Heart left ventricle (tissue), 16 donors: ENCODE measurements around the gene SLC22A14. TPM values are rescaled to one million over a fixed set of nuclear protein-coding genes. Genes with fewer than 3 reads are reported as not detected.
"Not testable (repeated sequence)": the region's sequence is repeated elsewhere in the genome, so short reads cannot be mapped to it uniquely, and the experiment has no call there.

Experiments used
- ATAC-seq, 4 donors: fragments of 200-7000 bp; cut with Tn5 transposase; one replicate each; pipeline ENCODE4 v1.9.1; 2020 to 2022; ENCODE audit warnings: moderate library complexity in 4 of 4, mild to moderate bottlenecking in 3 of 4, moderate number of reproducible peaks in 1 of 4
- DNase-seq, 5 donors: peaks; one replicate each; pipeline ENCODE4 v3.0.0-alpha.2; 2020
- H3K27ac ChIP-seq, 12 donors: fragments of 200-600 bp; sonication (generic) in 4 of 12; one replicate each; pipeline versions ENCODE4 v1.5.0 to v1.8.0; 2016 to 2022; ENCODE audit warnings: mild to moderate bottlenecking in 2 of 12
- H3K27me3 ChIP-seq, 9 donors: fragments of 200-600 bp; sonication (generic) in 2 of 9; one replicate each; pipeline versions ENCODE4 v1.5.1 to v1.8.0; 2016 to 2022; ENCODE audit warnings: mild to moderate bottlenecking in 3 of 9
- H3K36me3 ChIP-seq, 9 donors: fragments of 200-600 bp; sonication (generic) in 2 of 9; one replicate each; pipeline versions ENCODE4 v1.5.0 to v1.8.0; 2018 to 2022; ENCODE audit warnings: mild to moderate bottlenecking in 2 of 9
- H3K4me1 ChIP-seq, 12 donors: fragments of 200-600 bp; sonication (generic) in 4 of 12; one replicate each; pipeline versions ENCODE4 v1.5.0 to v1.8.0; 2016 to 2022; ENCODE audit warnings: mild to moderate bottlenecking in 3 of 12
- H3K4me3 ChIP-seq, 12 donors: fragments of 200-600 bp; sonication (generic) in 4 of 12; one replicate each; pipeline versions ENCODE4 v1.5.0 to v1.8.0; 2017 to 2022; ENCODE audit warnings: mild to moderate bottlenecking in 9 of 12, moderate library complexity in 4 of 12
- H3K9me3 ChIP-seq, 12 donors: fragments of 200-600 bp; sonication (generic) in 4 of 12; one replicate each; pipeline versions ENCODE4 v1.5.0 to v1.8.0; 2016 to 2022; ENCODE audit warnings: mild to moderate bottlenecking in 1 of 12
- CTCF ChIP-seq, 12 donors: fragments of 200-600 bp; sonication (generic) in 4 of 12; IDR thresholded peaks; one replicate each; pipeline versions ENCODE4 v1.5.0 to v1.8.0; 2018 to 2022; ENCODE audit warnings: antibody characterized with exemption in 12 of 12, mild to moderate bottlenecking in 5 of 12
- POLR2A ChIP-seq, 2 donors: fragments of 450-650 bp; IDR thresholded peaks; one replicate each; pipeline ENCODE4 v1.6.1; 2017; ENCODE audit warnings: antibody characterized with exemption in 2 of 2, mild to moderate bottlenecking in 2 of 2, moderate library complexity in 2 of 2
- WGBS, 4 donors: extraction: QIAGEN DNeasy Blood & Tissue Kit in 2 of 4; methylation state at CpG; one replicate each; pipeline versions ENCODE4 v1.1.5 to v1.1.7; 2013 to 2018; 5-methylcytosine and 5-hydroxymethylcytosine counted together
- intact Hi-C, 10 donors: fragments of 100-400 bp; cut with DNase I; formaldehyde crosslinking; loops; one replicate each; pipeline versions ENCODE4 v1.11.1 to v1.14.2; 2022
- long read RNA-seq, 3 donors: library from polyadenylated mRNA; unstranded; transcript quantifications; one replicate each; pipeline ENCODE4 v2.0.0, GENCODE V29; 2020 to 2021
- polyA plus RNA-seq, 2 donors: library from polyadenylated mRNA; stranded (reverse); fragments of 200-250 nt; gene quantifications; one replicate each; pipeline ENCODE4 v1.2.3, GENCODE V29; 2013
- total RNA-seq, 9 donors: library from RNA; depleted of rRNA in 2 of 9; stranded (reverse); fragments of >200 nt in 2 of 9; fragmentation: NEBNext Ultra II Directional in 3 of 9; extraction: Animal tissue kit (Norgen Biotek cat#: 25700) in 3 of 9; gene quantifications; one replicate each; pipeline versions ENCODE4 v1.1.0 to v1.2.4, GENCODE V29; 2016 to 2023
- donor health status: ischemic (EF 13 %, LVEDD 7.1; RV severe dilation, severe dysfunction).
- donor health status: healthy with polysubstance abuse.
- donor health status: DM: no; HTN: yes; CAD: no.
- donor health status: DM: no; HTN: no; CAD: no.
- donor health status: ischemic (EF 25% LVEDD 6.9; RV normal size, moderate dysfunction).
- donor health status: ischemic (EF 25% LVEDD 5.7; RV mildly dilated, moderate dysfunction).
- donor health status: healthy.
- donor health status: DM: yes; HTN: yes; CAD: no.
- donor health status: ischemic (EF 35%, LVEDD 5.7; RV mildly dilated, moderate dysfunction).
- donor health status: nonischemic (EF 11% LVEDD 7.7; RV severe dilation, severe dysfunction).
- donor health status: DM: yes; HTN: yes; CAD: no.
- donor health status: PGD.
- donor health status: ischemic (EF 29% LVEDD 5.4; RV normal size, mild dysfunction).
- donor health status: nonischemic (EF 23%, LVEDD 6.1; RV moderate dilation, normal function).

Gene SLC22A14
- total RNA-seq (under 1 TPM in 2 of 9 donors, not detected in 7; 0.13 to 0.14 TPM), polyA plus RNA-seq (under 1 TPM; 0.06 to 0.11 TPM)
- long read RNA-seq, donor 1, partial matches to known transcripts = 0 of 1 reads
- long read RNA-seq, donor 1, other reads (novel, unspliced or antisense) = 1 of 1 reads
- long read RNA-seq, donor 2 = 0 reads
- long read RNA-seq, donor 3 = 0 reads

GRCh38 chr3:38281895-38282686 is at the start of gene SLC22A14:
SLC22A14 (plus strand) TSS chr3:38282294; CDS start chr3:38306027, 23,733 bp downstream.
- TF ChIP-seq CTCF (IDR thresholded peaks at IDR 0.05) (no peak), POLR2A (IDR thresholded peaks at IDR 0.05) (no peak)
- DNase-seq = no peak
- Histone ChIP-seq H3K27ac (no peak within 1 kb of the TSS), H3K27me3 (no peaks in the 10 kb centered on the region), H3K36me3 (no peaks in the 10 kb centered on the region), H3K4me3 (no peak within 1 kb of the TSS), H3K4me1 (no peaks in the 10 kb centered on the region), H3K9me3 (no peaks in the 10 kb centered on the region)
- WGBS, 4 donors = 86 to 90% (median 87%) methylated on average over 12 to 14 of the region's 14 CpGs
- no peak for ATAC-seq
- intact Hi-C loops = no loop called here

- intact Hi-C loops = loop anchor here in 2 of 10 donors (10.0 kb wide), 2 partner anchors 88 to 108 kb away; no protein-coding TSS in a partner anchor
- Histone ChIP-seq H3K27ac (no peak overlapping the region), H3K4me1 (peaks cover 0 to 11% (median 0%) of the 10 kb centered on the region in 12 donors), H3K9me3 (peaks cover 0 to 15% (median 4%) of the 10 kb centered on the region in 12 donors), H3K4me3 (no peak overlapping the region), H3K36me3 (peaks cover 0 to 71% (median 41%) of the 10 kb centered on the region in 9 donors), H3K27me3 (no peaks in the 10 kb centered on the region)
- ATAC-seq (no peak), DNase-seq (no peak)
- TF ChIP-seq CTCF (IDR thresholded peaks at IDR 0.05) = no peak
- TF ChIP-seq POLR2A (IDR thresholded peaks at IDR 0.05) = no peak
- 80 to 99% (median 93%) methylated on average over 2 of the region's 2 CpGs for WGBS, 4 donors
Measured at GRCh38 chr3:38232701-38233100, 49.4 kb upstream of the SLC22A14 start.

- no peak overlapping the region for H3K4me3 ChIP-seq
- H3K9me3 ChIP-seq = peaks cover 0 to 34% (median 7%) of the 10 kb centered on the region in 12 donors
- H3K4me1 ChIP-seq = no peaks in the 10 kb centered on the region
- no peak for DNase-seq
- no peak for TF ChIP-seq CTCF (IDR thresholded peaks at IDR 0.05)
- no peak for TF ChIP-seq POLR2A (IDR thresholded peaks at IDR 0.05)
- no peaks in the 10 kb centered on the region for H3K27me3 ChIP-seq
- no peak overlapping the region for H3K27ac ChIP-seq
- ATAC-seq = no peak
- intact Hi-C loops = loop anchor here in 2 of 10 donors (10.0 kb wide), 2 partner anchors 91 to 111 kb away; no protein-coding TSS in a partner anchor
- peaks cover 0 to 71% (median 55%) of the 10 kb centered on the region in 9 donors for H3K36me3 ChIP-seq
Measured at GRCh38 chr3:38235466-38235865, 46.6 kb upstream of the SLC22A14 start.

- Histone ChIP-seq H3K4me3 (no peak overlapping the region), H3K4me1 (no peaks in the 10 kb centered on the region), H3K27me3 (no peaks in the 10 kb centered on the region), H3K9me3 (peaks cover 0 to 34% (median 7%) of the 10 kb centered on the region in 12 donors), H3K36me3 (peaks cover 0 to 69% (median 49%) of the 10 kb centered on the region in 9 donors), H3K27ac (no peak overlapping the region)
- no peak for DNase-seq
- 95 to 99% (median 97%) methylated on average over 2 of the region's 2 CpGs for WGBS, 4 donors
- intact Hi-C loops = loop anchor here in 2 of 10 donors (10.0 kb wide), 2 partner anchors 94 to 114 kb away; no protein-coding TSS in a partner anchor
- TF ChIP-seq POLR2A (IDR thresholded peaks at IDR 0.05) (no peak), CTCF (IDR thresholded peaks at IDR 0.05) (no peak)
- ATAC-seq = no peak
Measured at GRCh38 chr3:38238416-38239008, 43.6 kb upstream of the SLC22A14 start.

GRCh38 chr3:38242812-38243211 is 39.3 kb upstream of the SLC22A14 start:
- 95 to 99% (median 98%) methylated on average over 4 of the region's 4 CpGs for WGBS, 4 donors
- H3K9me3 ChIP-seq = peaks cover 0 to 18% (median 6%) of the 10 kb centered on the region in 12 donors
- DNase-seq, H3K4me3 ChIP-seq, H3K4me1 ChIP-seq, H3K27ac ChIP-seq, ATAC-seq, H3K27me3 ChIP-seq: not testable (repeated sequence)
- intact Hi-C loops = loop anchor here in 1 of 10 donors (10.0 kb wide), 1 partner anchor 108 kb away; the partner anchor contains the start of genes ACAA1 and MYD88
- peaks cover 0 to 70% (median 46%) of the 10 kb centered on the region in 9 donors for H3K36me3 ChIP-seq
